Panc1 (cell line): ENCODE results near the gene THEMIS2.

Experiments
- CTCF ChIP-seq: fragments of 450-650 bp; IDR thresholded peaks from 2 replicates; pipeline ENCODE4 v1.5.1; 2017; ENCODE audit warnings: mild to moderate bottlenecking
- POLR2AphosphoS5 ChIP-seq: IDR thresholded peaks from 2 replicates; pipeline ENCODE4 v1.6.1; 2012; ENCODE audit warnings: mild to moderate bottlenecking, low read depth, low read length, moderate library complexity
- REST ChIP-seq, 2 experiments: IDR thresholded peaks; 2 replicates each; pipeline ENCODE4 v1.6.1; 2011 to 2012; ENCODE audit warnings: low read depth in 2 of 2, control low read depth in 1 of 2, low read length in 1 of 2, mild to moderate bottlenecking in 1 of 2, moderate library complexity in 1 of 2; ENCODE audit not compliant: insufficient read depth in 1 of 2
- SIN3A ChIP-seq: IDR thresholded peaks from 2 replicates; pipeline ENCODE4 v1.6.1; 2012; ENCODE audit warnings: low read depth, mild to moderate bottlenecking, low read length, moderate library complexity, borderline replicate concordance; ENCODE audit not compliant: insufficient read depth
- TCF7L2 ChIP-seq: IDR thresholded peaks from 2 replicates; pipeline ENCODE4 v1.6.1; 2011; ENCODE audit warnings: mild to moderate bottlenecking, low read depth, low read length, inconsistent platforms

GRCh38 chr1:27869719-27870085, 2.6 kb upstream of the THEMIS2 start:
- no peak for TF ChIP-seq CTCF
- no peak for TF ChIP-seq SIN3A
- TF ChIP-seq POLR2AphosphoS5: no peak
- TF ChIP-seq REST (IDR thresholded peaks at IDR 0.05; ENCODE audit: insufficient read depth in 1 of 2, low read depth in 2 of 2, low read length in 1 of 2): no peak
- TF ChIP-seq TCF7L2: no peak
